Naive thymus-derived CD4-positive, alpha-beta T cell (primary cell): ENCODE data around the gene MTX1. TPM values are rescaled to one million over a fixed set of nuclear protein-coding genes. Genes with fewer than 3 reads are reported as not detected.

Experiments
- ATAC-seq: fragments of 150-1000 bp; cut with Tn5 transposase; 2 replicates; pipeline ENCODE4 v1.10.0; 2021; ENCODE audit warnings: mild to moderate bottlenecking, moderate library complexity
- CTCF ChIA-PET: fragments of 350-600 bp; sonication (Branson Sonifier 250); formaldehyde crosslinking; loops from one replicate; lab custom pipeline; 2021; ENCODE audit warnings: antibody characterized with exemption; lab: Charles Lee
- POLR2A ChIA-PET: fragments of 350-600 bp; sonication (Branson Sonifier 250); formaldehyde crosslinking; loops from one replicate; lab custom pipeline; 2021; ENCODE audit warnings: antibody characterized with exemption, inconsistent platforms; lab: Charles Lee
- DNase-seq, 9 donors: peaks; one replicate each; pipeline versions ENCODE4 v3.0.0 to v3.0.0-alpha.2; 2020 to 2022; ENCODE audit warnings: mixed read lengths in 1 of 9
- H3K27ac ChIP-seq: one replicate; pipeline ENCODE4 v1.7.0; 2013; ENCODE audit warnings: mild to moderate bottlenecking, low read depth, low read length, moderate library complexity
- H3K27me3 ChIP-seq, 2 donors: one replicate each; pipeline ENCODE4 v1.7.0; 2013; ENCODE audit warnings: low read length in 2 of 2, mild to moderate bottlenecking in 2 of 2, moderate library complexity in 2 of 2; ENCODE audit not compliant: control insufficient read depth in 2 of 2, insufficient read depth in 2 of 2
- H3K36me3 ChIP-seq, 3 experiments: 1 replicate in 2 of 3; 2 replicates in 1 of 3; pipeline ENCODE4 v1.7.0; 2013; ENCODE audit warnings: low read length in 3 of 3, mild to moderate bottlenecking in 3 of 3, moderate library complexity in 1 of 3; ENCODE audit not compliant: insufficient read depth in 3 of 3, control insufficient read depth in 2 of 3
- H3K4me1 ChIP-seq, 2 donors: one replicate each; pipeline ENCODE4 v1.7.0; 2013; ENCODE audit warnings: low read length in 2 of 2, mild to moderate bottlenecking in 2 of 2, moderate library complexity in 1 of 2; ENCODE audit not compliant: control insufficient read depth in 2 of 2, insufficient read depth in 2 of 2
- H3K4me3 ChIP-seq: 2 replicates; pipeline ENCODE4 v1.7.0; 2013; ENCODE audit warnings: mild to moderate bottlenecking, low read length
- H3K9me3 ChIP-seq, 3 experiments: 1 replicate in 2 of 3; 2 replicates in 1 of 3; pipeline ENCODE4 v1.7.0; 2013; ENCODE audit warnings: low read length in 3 of 3; ENCODE audit not compliant: control insufficient read depth in 2 of 3
- H3K27ac Mint-ChIP-seq, 9 donors: one replicate each; pipeline ENCODE4 v1.8.0; 2020 to 2022; ENCODE audit warnings: mixed read lengths in 9 of 9, mild to moderate bottlenecking in 8 of 9, moderate library complexity in 5 of 9, inconsistent platforms in 2 of 9
- H3K27me3 Mint-ChIP-seq, 5 donors: one replicate each; pipeline ENCODE4 v1.8.0; 2021 to 2022; ENCODE audit warnings: mixed read lengths in 5 of 5, mild to moderate bottlenecking in 1 of 5
- H3K36me3 Mint-ChIP-seq, 5 donors: one replicate each; pipeline ENCODE4 v1.8.0; 2020 to 2022; ENCODE audit warnings: mixed read lengths in 5 of 5, mild to moderate bottlenecking in 3 of 5, inconsistent platforms in 1 of 5
- H3K4me1 Mint-ChIP-seq, 7 donors: one replicate each; pipeline ENCODE4 v1.8.0; 2020 to 2022; ENCODE audit warnings: mixed read lengths in 7 of 7, mild to moderate bottlenecking in 3 of 7, inconsistent platforms in 1 of 7
- H3K4me3 Mint-ChIP-seq, 10 donors: one replicate each; pipeline ENCODE4 v1.8.0; 2020 to 2022; ENCODE audit warnings: mild to moderate bottlenecking in 10 of 10, mixed read lengths in 10 of 10, moderate library complexity in 6 of 10, inconsistent platforms in 2 of 10
- H3K9me3 Mint-ChIP-seq, 11 donors: one replicate each; pipeline ENCODE4 v1.8.0; 2020 to 2022; ENCODE audit warnings: mixed read lengths in 11 of 11, mild to moderate bottlenecking in 4 of 11, inconsistent platforms in 1 of 11, moderate library complexity in 1 of 11
- intact Hi-C, 2 donors: fragments of 100-400 bp; cut with micrococcal nuclease; formaldehyde crosslinking; loops; one replicate each; pipeline ENCODE4 v1.15.1; 2023
- polyA plus RNA-seq, 2 donors: library from polyadenylated mRNA; unstranded; fragments of 300-500 nt; fragmentation: Illumina TruSeq; gene quantifications; one replicate each; pipeline ENCODE4 v1.2.3, GENCODE V29; 2021
- total RNA-seq, 6 experiments: library from RNA in 5 of 6; stranded (reverse) in 5 of 6; gene quantifications; 1 replicate in 5 of 6; 2 replicates in 1 of 6; pipeline ENCODE4 v1.2.3 and lab custom pipeline; 2021 to 2026

The MTX1 gene
- total and polyA plus RNA-seq, 7 experiments from 2014 or later = 19.5 to 49.9 (median 28.9) TPM

DNA sequence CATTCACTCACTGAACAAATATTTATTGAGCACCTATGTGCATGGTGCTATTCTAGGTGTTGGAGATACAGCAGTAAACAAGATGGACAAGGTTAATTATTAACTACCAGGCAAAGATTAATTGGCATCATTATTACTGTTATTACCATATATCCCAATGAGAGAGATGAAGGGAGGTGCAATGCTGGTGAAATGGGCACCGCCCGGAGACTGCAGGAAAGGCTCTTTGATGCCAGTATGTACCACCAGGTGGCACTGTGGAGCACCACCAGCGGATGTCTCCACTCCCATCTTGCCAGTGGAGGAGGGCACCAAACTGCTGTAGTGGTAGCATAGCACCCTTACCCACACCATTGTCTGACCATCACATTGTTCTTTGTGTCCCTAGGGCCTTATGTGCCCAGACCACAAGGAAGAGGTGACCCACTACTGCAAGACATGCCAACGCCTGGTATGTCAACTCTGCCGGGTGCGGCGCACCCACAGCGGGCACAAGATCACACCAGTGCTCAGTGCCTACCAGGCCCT is 31.9 kb upstream of the MTX1 start:
- H3K27me3 Mint-ChIP-seq = peaks cover 0 to 6% (median 0%) of the 10 kb centered on the region in 5 donors
- ChIA-PET CTCF (interaction anchor here (0.6 to 4.5 kb wide), 6 partner anchors 17 to 61 kb away, joined by 3 to 45 read pairs (median 7); no protein-coding TSS in a partner anchor), POLR2A (interaction anchor here (1.2 to 5.1 kb wide), 4 partner anchors 17 to 51 kb away, joined by 3 to 30 read pairs (median 11); partner anchors contain the start of gene THBS3)
- H3K36me3 Mint-ChIP-seq = peaks cover 0 to 24% (median 3%) of the 10 kb centered on the region in 5 donors
- no peaks in the 10 kb centered on the region for H3K9me3 ChIP-seq
- H3K27me3 ChIP-seq = no peaks in the 10 kb centered on the region
- DNase-seq (peak; percentile 62 to 84 (median 80)), ATAC-seq (peak; percentile 65)
- peak overlapping the region in 9 of 10 donors; percentile 11 to 97 (median 48) for H3K4me3 Mint-ChIP-seq
- H3K4me1 ChIP-seq = peaks cover 11 to 17% of the 10 kb centered on the region in 2 donors
- no peak overlapping the region for H3K4me3 ChIP-seq
- H3K4me1 Mint-ChIP-seq = peaks cover 27 to 45% (median 40%) of the 10 kb centered on the region in 7 donors
- intact Hi-C loops = loop anchor here (1.0 to 2.0 kb wide), 7 partner anchors 16 to 416 kb away; partner anchors contain the start of gene THBS3 (in 1 of the 2)
- peak overlapping the region; percentile 28 for H3K27ac ChIP-seq
- peak overlapping the region in 8 of 9 donors; percentile 65 to 85 (median 73) for H3K27ac Mint-ChIP-seq
- H3K9me3 Mint-ChIP-seq = peaks cover 0 to 4% (median 0%) of the 10 kb centered on the region in 11 donors
- peaks cover 0 to 29% (median 0%) of the 10 kb centered on the region in 3 experiments for H3K36me3 ChIP-seq

DNA sequence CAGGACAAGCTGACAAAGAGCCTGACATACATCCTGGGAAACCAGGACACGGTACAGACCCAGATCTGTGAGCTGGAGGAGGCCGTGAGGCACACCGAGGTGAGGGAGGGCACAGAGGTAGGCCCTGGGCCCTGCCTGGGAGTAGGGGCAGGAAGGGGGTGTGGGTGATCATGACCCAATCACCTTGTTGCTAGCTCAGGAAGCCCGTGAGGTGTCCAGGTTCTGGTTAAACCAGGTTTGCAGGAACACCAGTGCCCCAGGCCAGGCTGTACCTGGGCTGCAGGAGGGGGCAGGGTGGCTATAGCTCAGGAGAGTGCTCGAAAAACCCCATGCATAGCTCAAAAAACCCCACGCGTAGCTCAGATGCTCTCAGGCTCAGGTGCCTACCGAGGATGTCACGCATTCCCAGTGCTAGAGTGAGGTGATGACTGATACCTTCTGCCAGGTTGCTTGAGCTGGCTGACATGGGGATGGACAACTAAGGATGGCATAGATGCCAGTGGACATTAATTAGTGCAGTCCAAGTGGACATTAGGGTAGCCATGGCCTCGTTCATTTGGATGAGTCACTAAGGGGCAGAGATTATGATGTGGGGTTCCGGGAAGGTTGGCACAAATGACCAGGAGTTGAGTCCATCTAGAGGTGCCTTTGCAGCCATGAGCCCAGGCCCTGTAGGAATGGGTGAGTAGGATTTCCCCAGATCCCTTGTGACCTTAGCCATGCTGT is 31.1 kb upstream of the MTX1 start:
- H3K4me3 ChIP-seq = no peak overlapping the region

DNA sequence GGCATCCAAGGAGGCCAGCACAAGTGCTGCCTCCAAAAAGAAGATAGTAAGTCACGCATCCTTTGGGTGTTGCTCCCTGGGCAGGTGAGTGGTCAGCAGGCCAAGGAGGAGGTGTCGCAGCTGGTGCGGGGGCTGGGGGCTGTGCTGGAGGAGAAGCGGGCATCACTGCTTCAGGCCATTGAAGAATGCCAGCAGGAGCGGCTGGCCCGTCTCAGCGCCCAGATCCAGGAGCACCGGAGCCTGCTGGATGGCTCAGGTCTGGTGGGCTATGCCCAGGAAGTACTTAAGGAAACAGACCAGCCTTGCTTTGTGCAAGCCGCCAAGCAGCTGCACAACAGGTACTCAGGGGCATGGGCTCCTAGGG is 30.6 kb upstream of the MTX1 start:
- H3K36me3 Mint-ChIP-seq = peaks cover 0 to 24% (median 3%) of the 10 kb centered on the region in 5 donors
- Histone ChIP-seq H3K27ac (no peak overlapping the region), H3K27me3 (no peaks in the 10 kb centered on the region), H3K4me3 (no peak overlapping the region), H3K4me1 (peaks cover 4 to 9% of the 10 kb centered on the region in 2 donors), H3K9me3 (no peaks in the 10 kb centered on the region), H3K36me3 (peaks cover 0 to 27% (median 0%) of the 10 kb centered on the region in 3 experiments)
- ChIA-PET CTCF (interaction anchor here (0.6 to 2.4 kb wide), 6 partner anchors 16 to 395 kb away, joined by 3 to 26 read pairs (median 4); no protein-coding TSS in a partner anchor), POLR2A (interaction anchor here (1.2 to 2.0 kb wide), 2 partner anchors 16 to 26 kb away, joined by 4 to 18 read pairs; no protein-coding TSS in a partner anchor)
- H3K9me3 Mint-ChIP-seq = peaks cover 0 to 4% (median 0%) of the 10 kb centered on the region in 11 donors
- H3K27ac Mint-ChIP-seq = no peak overlapping the region
- H3K27me3 Mint-ChIP-seq = peaks cover 0 to 4% (median 0%) of the 10 kb centered on the region in 5 donors
- no peak for ATAC-seq
- DNase-seq = peak in 3 of 9 donors; percentile 3 to 15 (median 6)
- intact Hi-C loops = loop anchor here in 1 of 2 donors (2.0 kb wide), 1 partner anchor 15 kb away; no protein-coding TSS in a partner anchor
- no peak overlapping the region for H3K4me3 Mint-ChIP-seq
- H3K4me1 Mint-ChIP-seq = peaks cover 18 to 37% (median 31%) of the 10 kb centered on the region in 7 donors

More for the DNA sequence above, 31.1 kb upstream of the MTX1 start:
- H3K27ac ChIP-seq = no peak overlapping the region
- Mint-ChIP-seq H3K27ac (peak overlapping the region in 1 of 9 donors; percentile 73), H3K27me3 (peaks cover 0 to 6% (median 0%) of the 10 kb centered on the region in 5 donors), H3K36me3 (peaks cover 0 to 24% (median 3%) of the 10 kb centered on the region in 5 donors), H3K4me3 (no peak overlapping the region), H3K4me1 (peaks cover 21 to 39% (median 34%) of the 10 kb centered on the region in 7 donors), H3K9me3 (peaks cover 0 to 4% (median 0%) of the 10 kb centered on the region in 11 donors)
- H3K9me3 ChIP-seq = no peaks in the 10 kb centered on the region
- intact Hi-C loops = loop anchor here in 1 of 2 donors (2.0 kb wide), 1 partner anchor 15 kb away; no protein-coding TSS in a partner anchor
- H3K36me3 ChIP-seq = peaks cover 0 to 29% (median 0%) of the 10 kb centered on the region in 3 experiments
- ATAC-seq (no peak), DNase-seq (peak in 2 of 9 donors; percentile 5 to 19)
- ChIA-PET CTCF (interaction anchor here (0.6 to 2.4 kb wide), 8 partner anchors 16 to 95 kb away, joined by 3 to 26 read pairs (median 4); no protein-coding TSS in a partner anchor), POLR2A (interaction anchor here (1.2 to 2.0 kb wide), 3 partner anchors 17 to 30 kb away, joined by 3 to 18 read pairs (median 4); partner anchors contain the start of gene THBS3)
- H3K4me1 ChIP-seq = peaks cover 7 to 11% of the 10 kb centered on the region in 2 donors
- H3K27me3 ChIP-seq = no peaks in the 10 kb centered on the region

- Mint-ChIP-seq H3K9me3 (peaks cover 0 to 1% (median 0%) of the 10 kb centered on the region in 11 donors), H3K27ac (peak overlapping the region in 1 of 9 donors; percentile 23), H3K4me3 (no peak overlapping the region), H3K4me1 (peaks cover 12 to 31% (median 25%) of the 10 kb centered on the region in 7 donors), H3K27me3 (no peaks in the 10 kb centered on the region), H3K36me3 (peaks cover 0 to 22% (median 3%) of the 10 kb centered on the region in 5 donors)
- Histone ChIP-seq H3K27me3 (no peaks in the 10 kb centered on the region), H3K4me1 (peaks cover 1 to 9% of the 10 kb centered on the region in 2 donors), H3K4me3 (no peak overlapping the region), H3K27ac (no peak overlapping the region), H3K9me3 (no peaks in the 10 kb centered on the region), H3K36me3 (peaks cover 0 to 25% (median 0%) of the 10 kb centered on the region in 3 experiments)
- ATAC-seq (no peak), DNase-seq (peak in 2 of 9 donors; percentile 2 to 5)
- ChIA-PET CTCF (interaction anchor here (0.6 to 2.4 kb wide), 4 partner anchors 15 to 395 kb away, joined by 3 to 26 read pairs (median 6); no protein-coding TSS in a partner anchor), POLR2A (interaction anchor here (1.7 to 2.0 kb wide), 2 partner anchors 15 to 29 kb away, joined by 4 to 18 read pairs; partner anchors contain the start of gene THBS3)
- intact Hi-C loops = no loop called here
Measured at GRCh38 chr1:155178441-155179111, 29.9 kb upstream of the MTX1 start.

- H3K4me1 Mint-ChIP-seq = peaks cover 11 to 25% (median 19%) of the 10 kb centered on the region in 7 donors
- H3K36me3 ChIP-seq = peaks cover 0 to 25% (median 0%) of the 10 kb centered on the region in 3 experiments
- H3K27ac ChIP-seq = no peak overlapping the region
- H3K27me3 ChIP-seq = no peaks in the 10 kb centered on the region
- ChIA-PET POLR2A (interaction anchor here (1.2 to 1.7 kb wide), 3 partner anchors 15 to 48 kb away, joined by 3 to 4 read pairs (median 4); partner anchors contain the start of gene THBS3), CTCF (interaction anchor here (0.8 to 1.3 kb wide), 3 partner anchors 14 to 72 kb away, joined by 3 to 5 read pairs (median 3); no protein-coding TSS in a partner anchor)
- H3K36me3 Mint-ChIP-seq = peaks cover 0 to 23% (median 3%) of the 10 kb centered on the region in 5 donors
- ATAC-seq (no peak), DNase-seq (peak in 1 of 9 donors; percentile 5)
- peaks cover 0 to 9% of the 10 kb centered on the region in 2 donors for H3K4me1 ChIP-seq
- no peak overlapping the region for H3K4me3 ChIP-seq
- intact Hi-C loops = no loop called here
- H3K9me3 Mint-ChIP-seq = peaks cover 0 to 1% (median 0%) of the 10 kb centered on the region in 11 donors
- no peak overlapping the region for H3K27ac Mint-ChIP-seq
- no peaks in the 10 kb centered on the region for H3K9me3 ChIP-seq
- no peak overlapping the region for H3K4me3 Mint-ChIP-seq
- H3K27me3 Mint-ChIP-seq = no peaks in the 10 kb centered on the region
Measured at GRCh38 chr1:155179112-155180031, 29.1 kb upstream of the MTX1 start.
